NCI-H748 (cell line): ENCODE data around the gene ANKRD27.
A peak's percentile ranks its signal among the peaks of the same experiment; 100 is the strongest.
"Not testable (repeated sequence)": the region's sequence is repeated elsewhere in the genome, so short reads cannot be mapped to it uniquely, and the experiment has no call there.

Experiments
- DNase-seq: peaks from one replicate; lab custom pipeline; 2025; ENCODE audit not compliant: unreplicated experiment; lab: John Stamatoyannopoulos, UW

ANKRD27 gene

DNA sequence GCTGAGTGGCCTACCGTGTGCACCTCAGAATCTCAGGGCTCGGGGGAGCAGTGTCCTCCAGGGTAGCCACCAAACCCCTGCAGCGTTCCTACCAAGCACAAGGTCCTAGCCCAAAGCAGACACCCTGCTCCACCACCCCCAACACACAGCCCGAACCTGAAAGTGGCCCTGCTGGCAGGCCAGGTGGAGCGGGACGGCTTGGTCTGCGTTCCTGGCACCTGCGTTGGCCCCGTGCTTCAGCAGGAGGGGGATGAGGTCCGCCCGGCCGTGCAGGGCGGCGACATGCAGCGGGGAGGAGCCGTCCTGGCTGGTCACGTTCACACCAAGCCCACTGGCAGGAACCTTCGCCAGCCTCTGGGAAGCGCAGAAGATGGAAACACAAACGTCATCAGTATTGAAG, 67.5 kb downstream of the ANKRD27 start:
- no peak for DNase-seq

DNA sequence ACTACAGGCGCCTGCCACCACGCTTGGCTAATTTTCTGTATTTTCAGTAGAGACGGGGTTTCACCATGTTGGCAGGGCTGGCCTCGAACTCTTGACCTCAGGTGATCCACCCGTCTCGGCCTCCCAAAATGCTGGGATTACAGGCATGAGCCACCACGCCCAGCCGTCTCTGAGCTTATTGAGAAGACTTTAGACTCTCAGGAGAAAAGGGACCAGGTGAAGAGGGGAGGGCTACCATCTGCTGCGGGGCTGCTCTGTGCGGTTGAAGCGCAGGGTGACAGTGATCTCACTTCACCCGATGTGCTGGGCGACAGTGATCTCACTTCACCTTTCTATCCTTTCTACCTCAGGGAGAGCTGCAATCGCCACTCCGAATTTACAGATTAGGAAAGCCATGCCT, 68.7 kb downstream of the ANKRD27 start:
- no peak for DNase-seq

DNA sequence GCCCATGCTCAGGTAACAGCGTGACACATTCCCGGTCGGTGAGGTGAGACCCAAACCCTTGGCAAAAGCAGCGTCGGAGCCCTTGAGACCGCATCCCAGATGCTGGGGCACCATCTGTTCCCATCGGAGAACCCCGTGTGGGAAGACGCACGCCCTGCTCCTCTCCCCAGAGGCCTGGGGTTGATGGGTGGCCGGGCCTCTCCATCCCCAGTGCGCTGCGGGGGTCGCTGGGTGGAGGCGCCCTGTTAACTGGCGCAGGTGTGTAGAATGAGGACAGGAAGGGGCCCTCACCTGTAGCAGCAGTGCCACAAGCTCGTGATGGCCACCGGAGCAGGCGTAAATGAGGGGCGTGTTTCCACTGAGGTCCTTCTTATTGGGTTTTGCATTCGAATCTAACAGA, 69.4 kb downstream of the ANKRD27 start:
- DNase-seq, result no peak

DNA sequence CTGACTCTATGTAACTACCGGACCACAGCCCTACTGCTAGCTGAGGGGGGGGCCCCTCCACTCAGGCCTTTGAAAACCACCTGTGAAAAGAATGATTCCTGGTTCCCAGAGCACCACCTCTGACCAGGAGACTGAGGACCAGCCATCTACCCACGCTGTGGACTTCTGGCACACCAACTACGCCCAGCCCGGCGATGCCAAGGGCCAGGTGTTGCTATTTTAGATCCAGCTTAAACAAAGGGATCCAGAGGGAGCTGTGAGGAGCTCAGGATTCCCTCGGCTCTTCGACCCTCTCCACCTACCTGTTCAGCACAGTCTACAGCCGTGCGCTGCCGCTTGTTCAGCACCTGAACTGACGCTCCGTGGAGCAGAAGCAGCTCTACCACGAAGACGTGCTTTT, 71.0 kb downstream of the ANKRD27 start:
- no peak for DNase-seq

DNA sequence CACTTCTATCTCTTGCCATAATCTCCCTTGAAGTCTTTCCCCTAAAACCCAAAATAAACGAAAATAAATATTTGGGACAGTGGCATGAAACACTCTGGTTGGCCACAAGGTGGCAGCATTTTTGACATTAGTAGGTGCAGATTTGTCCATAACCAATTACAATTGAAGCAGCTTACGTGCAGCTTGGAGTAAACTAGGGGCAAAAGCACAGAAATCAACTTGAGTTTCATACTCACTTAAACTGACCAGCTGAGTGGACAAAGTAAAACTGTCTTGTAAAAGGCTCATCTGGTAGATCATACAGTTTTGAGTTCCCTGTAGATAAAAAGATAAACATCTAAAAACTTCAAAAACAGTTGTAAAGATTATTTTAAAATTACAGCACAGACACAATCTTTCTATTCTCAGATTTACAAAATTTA, 75.2 kb downstream of the ANKRD27 start:
- peak; percentile 74 for DNase-seq

DNA sequence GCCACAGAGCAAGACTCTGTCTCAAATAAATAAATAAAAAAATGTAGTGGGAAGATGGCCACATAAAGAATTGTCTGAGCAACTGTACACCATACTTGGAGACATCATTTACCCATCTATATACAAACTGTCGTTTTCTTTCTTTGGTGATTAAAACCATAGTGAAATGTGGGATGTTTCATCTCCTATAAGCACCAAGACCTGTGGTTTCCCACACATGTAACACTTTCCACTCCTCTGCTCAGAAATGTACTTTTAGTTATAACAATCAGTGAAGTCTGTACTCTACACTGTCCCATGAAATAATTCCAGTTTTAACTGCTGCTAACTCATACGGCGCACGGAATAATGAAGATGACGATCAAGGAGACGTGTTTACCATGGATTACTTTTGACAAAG, 75.7 kb downstream of the ANKRD27 start:
- no peak for DNase-seq

DNA sequence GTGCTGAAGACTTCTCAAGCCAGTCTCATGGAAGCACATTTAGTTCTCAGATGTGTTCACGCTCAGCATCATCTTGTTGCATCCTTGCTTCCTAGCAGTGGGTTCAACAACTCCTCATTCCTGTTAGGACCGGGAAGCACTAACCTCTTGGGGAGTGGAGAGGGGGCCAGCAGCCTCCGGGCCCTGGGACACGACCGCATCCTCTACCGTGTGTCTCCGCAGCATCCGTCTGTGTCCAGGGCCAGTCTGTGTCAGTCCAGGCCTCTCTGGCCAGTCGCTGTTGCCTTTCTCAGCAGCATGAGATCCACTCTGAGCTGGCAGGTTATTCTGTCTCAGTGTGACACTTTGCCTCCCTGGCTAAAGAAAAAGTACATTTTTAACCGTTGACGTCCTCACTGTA, 77.0 kb downstream of the ANKRD27 start:
- DNase-seq, result no peak

DNA sequence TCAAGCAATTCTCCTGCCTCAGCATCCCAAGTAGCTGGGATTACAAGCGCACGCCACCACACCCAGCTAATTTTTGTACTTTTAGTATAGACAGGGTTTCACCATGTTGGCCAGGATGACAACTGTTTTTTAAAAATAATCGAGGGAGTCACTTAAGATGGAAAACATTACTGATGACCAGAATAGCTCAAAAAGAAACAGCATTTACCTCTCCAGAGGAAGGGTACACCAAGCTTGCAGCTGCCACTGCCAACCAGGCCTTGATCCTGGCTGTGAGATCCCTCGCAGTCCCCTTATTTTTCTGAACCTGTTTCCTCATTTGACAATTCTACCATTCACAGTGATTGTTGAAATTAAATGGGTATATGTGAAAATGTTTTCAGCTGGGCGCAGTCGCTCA, 79.5 kb downstream of the ANKRD27 start:
- DNase-seq, result no peak

DNA sequence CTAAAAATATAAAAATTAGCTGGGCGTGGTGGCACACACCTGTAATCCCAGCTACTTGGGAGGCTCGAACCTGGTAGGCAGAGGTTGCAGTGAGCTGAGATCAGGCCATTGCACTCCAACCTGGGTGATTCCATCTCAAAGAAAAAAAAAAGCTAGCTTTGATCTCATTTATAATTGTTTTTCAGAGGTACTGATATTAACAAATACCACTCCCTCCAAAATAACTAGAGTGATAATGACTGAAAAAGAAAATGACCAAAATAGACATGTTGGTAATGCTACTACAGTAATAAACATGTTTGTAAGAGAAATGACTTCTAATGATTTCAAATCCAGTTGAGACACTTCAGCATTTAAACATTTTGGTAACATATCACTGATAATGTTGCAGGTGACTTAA, 81.0 kb downstream of the ANKRD27 start:
- no peak for DNase-seq

DNA sequence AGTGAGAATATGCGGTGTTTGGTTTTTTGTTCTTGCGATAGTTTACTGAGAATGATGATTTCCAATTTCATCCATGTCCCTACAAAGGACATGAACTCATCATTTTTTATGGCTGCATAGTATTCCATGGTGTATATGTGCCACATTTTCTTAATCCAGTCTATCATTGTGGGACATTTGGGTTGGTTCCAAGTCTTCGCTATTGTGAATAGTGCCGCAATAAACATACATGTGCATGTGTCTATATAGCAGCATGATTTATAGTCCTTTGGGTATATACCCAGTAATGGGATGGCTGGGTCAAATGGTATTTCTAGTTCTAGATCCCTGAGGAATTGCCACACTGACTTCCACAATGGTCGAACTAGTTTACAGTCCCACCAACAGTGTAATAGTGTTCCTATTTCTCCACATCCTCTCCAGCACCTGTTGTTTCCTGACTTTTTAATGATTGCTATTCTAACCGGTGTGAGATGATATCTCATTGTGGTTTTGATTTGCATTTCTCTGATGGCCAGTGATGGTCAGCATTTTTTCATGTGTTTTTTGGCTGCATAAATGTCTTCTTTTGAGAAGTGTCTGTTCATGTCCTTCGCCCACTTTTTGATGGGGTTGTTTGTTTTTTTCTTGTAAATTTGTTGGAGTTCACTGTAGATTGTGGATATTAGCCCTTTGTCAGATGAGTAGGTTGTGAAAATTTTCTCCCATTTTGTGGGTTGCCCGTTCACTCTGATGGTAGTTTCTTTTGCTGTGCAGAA, 87.1 kb downstream of the ANKRD27 start:
- DNase-seq, result not testable (repeated sequence)

DNA sequence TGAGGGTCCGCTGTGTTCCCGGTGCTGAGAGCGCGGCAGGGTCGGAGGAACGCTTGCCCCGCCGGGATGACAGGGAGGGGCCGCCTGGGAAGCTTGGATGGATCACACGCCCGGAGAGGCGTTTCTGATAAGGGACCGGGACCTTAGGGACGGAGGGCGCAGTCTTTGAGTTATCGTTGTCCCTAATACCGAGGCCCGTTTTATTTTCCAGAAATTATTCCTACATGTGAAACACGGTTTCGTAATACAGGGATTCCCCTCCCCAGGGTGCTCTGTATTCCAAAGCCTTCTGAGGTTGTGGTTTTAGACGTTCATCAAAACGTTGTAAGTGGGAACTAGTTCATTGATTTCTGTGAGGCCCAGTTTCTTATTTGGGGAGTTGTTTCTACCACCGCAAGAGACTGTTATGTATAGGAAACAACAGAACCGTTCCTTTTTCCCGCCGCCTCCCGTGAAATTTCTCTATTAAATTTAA, 93.2 kb downstream of the ANKRD27 start:
- DNase-seq, result peak; percentile 56

DNA sequence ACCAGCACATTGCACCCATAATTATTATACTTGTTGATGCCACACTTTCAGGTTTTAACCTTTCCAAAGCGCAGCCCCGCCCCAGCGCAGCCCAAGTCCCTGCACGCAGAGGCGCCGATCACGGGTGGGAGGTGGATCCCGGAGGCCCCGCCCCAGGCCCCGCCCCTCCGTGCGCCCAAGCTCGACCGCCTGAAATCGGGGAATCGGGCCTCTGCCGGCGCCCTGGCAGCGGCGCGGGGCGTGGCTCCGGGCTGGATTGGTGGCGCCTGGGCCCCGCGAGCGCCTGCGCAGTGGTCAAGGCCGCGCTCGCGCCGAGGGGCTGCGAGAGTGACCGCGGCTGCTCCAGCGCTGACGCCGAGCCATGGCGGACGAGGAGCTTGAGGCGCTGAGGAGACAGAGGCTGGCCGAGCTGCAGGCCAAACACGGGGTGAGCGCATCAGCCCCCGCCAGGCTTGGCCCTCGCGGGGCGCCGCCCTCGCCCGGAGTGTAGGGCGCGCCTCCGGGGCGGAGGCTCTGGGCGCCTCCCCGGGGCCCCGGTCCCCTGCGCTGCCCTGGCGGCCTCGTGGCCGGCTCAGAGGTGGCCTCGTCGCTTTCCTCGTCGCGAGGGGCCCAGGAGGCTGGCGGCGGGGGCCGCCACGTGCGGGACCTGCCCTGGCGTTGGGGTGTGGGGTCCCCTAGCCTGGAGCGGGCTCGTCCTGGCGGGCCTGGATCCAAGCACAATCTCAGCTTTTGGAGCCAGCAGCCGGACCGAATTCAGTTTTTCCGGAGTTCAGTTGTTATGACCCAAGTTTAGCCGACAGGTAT, 93.9 kb downstream of the ANKRD27 start, which contains the start of gene PDCD5:
Gene PDCD5 (plus strand): TSS at position 290 of the 804 bp plus-strand sequence. CDS start 72 bp downstream, at position 362.
- peak; percentile 97 for DNase-seq

DNA sequence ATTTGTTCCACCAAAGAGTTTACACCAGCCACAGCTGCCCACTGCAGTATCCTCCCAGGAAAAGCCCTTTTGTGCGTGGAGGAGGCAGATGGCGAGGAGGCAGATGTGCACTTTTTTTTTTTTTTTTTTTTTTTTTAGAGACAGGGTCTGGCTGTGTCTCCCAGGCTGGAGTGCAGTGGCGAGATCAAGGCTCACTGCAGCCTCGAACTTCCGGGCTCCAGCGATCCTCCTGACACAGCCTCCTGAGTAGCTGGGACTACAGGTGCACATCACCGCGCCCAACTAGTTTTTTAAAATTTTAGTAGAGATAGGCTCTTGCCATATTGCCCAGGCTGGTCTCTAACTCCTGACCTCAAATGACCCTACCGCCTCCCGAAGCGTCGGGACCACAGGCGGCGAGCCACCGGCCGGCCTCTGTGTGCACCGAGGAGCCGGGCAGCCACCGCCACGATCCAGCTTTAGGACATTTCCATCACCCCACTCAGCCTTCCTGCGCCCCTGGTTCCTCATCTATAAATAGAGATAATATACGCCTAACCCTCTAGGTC, 94.6 kb downstream of the ANKRD27 start:
- peak; percentile 42 for DNase-seq

DNA sequence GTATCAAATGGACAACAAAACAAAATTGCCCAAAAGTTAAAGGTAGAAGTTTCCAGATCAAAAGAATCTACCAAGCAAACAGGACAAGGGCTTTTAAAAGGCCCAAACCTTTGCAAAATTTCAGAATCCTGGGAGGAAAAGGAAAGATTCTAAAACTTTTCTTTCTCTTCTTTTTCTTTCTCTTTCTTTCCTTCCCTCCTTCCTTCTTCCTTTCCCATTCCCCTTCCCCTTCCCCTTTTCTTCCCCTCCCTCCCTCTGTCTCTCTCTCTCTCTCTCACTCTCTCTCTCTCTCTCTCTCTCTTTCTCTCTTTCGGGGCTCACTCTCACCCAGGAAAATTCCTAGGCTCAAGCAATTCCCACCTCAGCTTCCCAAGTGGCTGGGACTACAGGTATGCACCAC, 98.2 kb downstream of the ANKRD27 start:
- no peak for DNase-seq

DNA sequence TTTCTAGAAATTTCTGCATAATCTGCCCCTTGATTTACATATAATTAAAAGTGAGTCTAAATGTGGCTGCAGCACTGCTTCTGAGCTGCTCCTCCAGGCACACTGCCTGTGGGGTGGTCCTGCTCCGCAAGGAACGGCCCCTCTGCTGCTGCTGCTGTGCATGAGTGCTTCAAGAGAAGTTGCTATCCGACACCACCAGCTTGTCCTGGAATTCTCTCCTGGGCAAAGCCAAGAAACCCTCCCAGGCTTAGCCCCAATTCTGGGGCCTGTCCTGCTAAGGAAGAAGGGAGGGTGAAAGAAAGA, 101.5 kb downstream of the ANKRD27 start:
- DNase-seq, result no peak

DNA sequence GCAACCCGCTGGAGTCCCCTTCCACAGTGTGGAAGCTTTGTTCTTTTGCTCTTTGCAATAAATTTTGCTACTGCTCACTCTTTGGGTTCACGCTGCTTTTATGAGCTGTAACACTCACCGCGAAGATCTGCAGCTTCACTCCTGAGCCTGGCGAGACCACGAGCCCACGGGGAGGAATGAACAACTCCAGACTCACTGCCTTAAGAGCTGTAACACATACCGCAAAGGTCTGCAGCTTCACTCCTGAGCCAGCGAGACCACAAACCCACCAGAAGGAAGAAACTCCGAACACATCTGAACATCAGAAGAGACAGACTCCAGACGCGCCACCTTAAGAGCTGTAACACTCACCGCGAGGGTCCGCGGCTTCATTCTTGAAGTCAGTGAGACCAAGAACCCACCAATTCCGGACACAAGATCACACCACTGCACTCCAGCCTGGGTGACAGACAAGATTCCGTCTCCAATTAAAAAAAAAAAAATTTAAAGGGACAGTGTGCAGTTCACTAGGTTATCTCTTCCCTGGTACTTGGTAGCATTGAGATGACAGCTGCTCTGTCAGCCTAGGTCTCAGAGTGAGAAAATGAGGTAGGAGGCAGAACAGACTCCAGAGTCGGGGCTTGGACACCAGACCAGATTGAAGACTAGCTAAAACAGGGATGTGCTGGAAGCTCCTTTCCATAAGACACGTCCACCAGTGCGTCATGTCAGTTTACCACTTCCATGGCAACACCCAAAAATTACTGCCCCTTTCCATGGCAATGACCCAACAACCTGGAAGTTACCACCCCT, 102.1 kb downstream of the ANKRD27 start:
- DNase-seq, result not testable (repeated sequence)

DNA sequence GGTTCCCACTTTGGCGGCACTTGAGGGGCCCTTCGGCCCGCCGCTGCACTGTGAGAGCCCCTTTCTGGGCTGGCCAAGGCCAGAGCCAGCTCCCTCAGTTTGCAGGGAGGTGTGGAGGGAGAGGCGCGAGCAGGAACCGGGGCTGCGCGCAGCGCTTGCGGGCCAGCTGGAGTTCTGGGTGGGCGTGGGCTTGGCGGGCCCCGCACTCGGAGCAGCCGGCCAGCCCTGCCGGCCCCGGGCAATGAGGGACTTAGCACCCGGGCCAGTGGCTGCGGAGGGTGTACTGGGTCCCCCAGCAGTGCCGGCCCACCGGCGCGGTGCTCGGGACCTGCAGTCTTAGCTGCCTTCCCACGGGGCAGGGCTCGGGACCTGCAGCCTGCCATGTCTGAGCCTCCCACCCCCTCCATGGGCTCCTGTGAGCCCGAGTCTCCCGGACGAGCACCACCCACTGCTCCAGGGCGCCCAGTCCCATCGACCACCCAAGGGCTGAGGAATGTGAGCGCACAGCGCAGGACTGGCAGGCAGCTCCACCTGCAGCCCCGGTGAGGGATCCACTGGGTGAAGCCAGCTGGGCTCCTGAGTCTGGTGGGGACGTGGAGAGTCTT, 103.4 kb downstream of the ANKRD27 start:
- DNase-seq, result not testable (repeated sequence)

DNA sequence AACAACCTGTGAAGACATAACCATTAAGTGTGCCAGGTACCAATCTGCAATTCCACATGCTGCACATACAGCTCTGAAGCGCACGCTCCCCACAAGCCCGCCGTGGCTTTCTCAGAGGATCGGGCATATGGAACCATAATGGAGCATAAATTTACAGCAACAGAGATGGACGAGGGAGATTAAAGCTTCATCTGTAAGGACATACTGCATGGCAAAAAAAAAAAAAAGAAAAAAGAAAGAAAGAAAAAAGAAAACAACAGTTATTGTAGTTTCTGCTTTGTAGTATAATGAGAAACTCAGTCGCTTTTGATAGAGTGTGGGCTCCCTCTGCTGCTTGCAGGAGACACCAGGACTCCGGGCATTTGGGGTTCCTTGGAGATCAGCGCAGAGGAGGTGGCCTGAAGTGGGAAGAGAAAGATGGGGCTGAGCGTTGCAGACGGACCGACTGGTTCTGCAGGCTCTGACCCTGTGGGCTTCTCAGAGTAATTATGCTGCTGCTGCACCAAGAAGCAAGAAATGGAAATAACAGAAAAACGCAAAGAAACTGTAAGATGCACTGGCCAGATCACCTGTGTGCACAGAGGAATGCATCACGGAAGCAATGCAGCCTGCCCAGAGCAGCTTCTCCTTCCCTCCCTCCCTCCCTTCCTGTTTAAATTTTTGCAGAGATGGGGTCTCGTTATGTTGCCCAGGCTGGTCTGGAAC, 104.7 kb downstream of the ANKRD27 start:
- peak; percentile 72 for DNase-seq

DNA sequence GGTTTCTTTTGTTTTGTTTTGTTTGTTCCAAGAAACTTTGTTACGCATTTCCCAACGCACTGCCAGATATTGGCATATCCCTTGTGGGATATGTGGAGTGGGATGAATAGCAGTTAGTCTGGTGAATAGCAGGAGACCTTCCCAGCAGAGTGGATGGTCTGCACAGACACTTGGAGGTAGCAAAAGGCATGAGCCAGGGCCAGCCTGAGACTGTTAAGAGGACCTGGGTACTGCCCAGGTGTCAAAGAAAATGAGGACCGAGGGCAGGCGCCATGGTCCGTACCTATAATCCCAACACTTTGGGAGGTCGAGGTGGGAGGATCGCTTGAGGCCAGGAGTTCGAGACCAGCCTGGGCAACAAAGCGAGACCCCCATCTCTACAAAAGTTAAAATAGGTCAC, 107.5 kb downstream of the ANKRD27 start:
- DNase-seq, result no peak

DNA sequence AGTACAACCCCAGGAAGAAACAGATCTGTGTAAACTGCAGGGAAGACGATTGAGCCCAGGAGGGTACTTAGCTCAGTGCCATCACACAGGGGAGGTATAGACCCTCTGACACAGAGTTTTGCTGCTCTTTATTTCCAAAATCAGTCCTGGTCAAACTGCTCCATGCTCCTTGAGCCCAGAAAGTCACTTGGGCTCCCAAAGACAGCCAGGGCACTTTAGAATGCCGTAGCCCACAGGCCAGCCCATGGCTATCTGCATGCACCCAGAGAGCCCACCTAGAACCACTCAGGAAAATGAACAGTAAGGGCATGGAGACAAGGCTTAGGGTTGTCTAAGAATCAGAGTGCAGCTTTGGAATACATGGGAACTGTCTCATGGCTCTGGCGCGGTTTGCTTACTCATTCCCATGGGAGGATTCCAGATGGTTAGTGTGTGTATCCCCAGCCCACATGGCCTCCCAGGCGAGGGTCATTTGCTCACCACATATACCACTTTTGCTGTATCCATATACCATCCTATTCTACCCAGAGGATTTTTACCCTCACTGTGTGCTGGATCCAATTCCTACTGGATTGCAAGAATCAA, 108.6 kb downstream of the ANKRD27 start:
- DNase-seq, result no peak
